GM21723 (cell line): ENCODE measurements around the gene DISC1.
"Not testable (repeated sequence)": the region's sequence is repeated elsewhere in the genome, so short reads cannot be mapped to it uniquely, and the experiment has no call there.

Experiments used
- ATAC-seq: cut with Tn5 transposase; IDR thresholded peaks from one replicate; pipeline ENCODE4 v1.9.1; 2021; ENCODE audit warnings: mild to moderate bottlenecking, moderate library complexity; ENCODE audit not compliant: unreplicated experiment

Gene DISC1

DNA sequence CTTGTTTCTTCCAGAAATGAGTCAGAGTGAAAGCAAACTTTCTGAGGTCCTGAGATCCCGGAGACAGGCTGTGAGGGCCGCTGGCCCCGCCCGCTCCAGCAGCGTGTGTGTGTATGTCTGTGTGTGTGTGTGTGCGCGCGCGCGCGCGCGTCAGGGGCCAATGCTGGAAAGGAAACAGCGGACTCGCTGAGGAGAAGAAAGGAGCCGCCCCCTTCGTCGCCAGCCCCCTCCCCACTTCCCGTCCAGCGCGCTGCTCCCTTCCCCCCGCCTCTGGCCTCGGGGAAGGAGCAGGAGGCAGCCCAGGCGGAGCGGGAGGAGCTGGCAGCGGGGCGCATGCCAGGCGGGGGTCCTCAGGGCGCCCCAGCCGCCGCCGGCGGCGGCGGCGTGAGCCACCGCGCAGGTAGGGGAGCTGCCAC lies at the start of gene DISC1:
Gene DISC1, plus strand, starts transcription at position 256 of the 416 bp plus-strand sequence. Its CDS starts 78 bp downstream, at position 334.
- peak; percentile 71 for ATAC-seq

DNA sequence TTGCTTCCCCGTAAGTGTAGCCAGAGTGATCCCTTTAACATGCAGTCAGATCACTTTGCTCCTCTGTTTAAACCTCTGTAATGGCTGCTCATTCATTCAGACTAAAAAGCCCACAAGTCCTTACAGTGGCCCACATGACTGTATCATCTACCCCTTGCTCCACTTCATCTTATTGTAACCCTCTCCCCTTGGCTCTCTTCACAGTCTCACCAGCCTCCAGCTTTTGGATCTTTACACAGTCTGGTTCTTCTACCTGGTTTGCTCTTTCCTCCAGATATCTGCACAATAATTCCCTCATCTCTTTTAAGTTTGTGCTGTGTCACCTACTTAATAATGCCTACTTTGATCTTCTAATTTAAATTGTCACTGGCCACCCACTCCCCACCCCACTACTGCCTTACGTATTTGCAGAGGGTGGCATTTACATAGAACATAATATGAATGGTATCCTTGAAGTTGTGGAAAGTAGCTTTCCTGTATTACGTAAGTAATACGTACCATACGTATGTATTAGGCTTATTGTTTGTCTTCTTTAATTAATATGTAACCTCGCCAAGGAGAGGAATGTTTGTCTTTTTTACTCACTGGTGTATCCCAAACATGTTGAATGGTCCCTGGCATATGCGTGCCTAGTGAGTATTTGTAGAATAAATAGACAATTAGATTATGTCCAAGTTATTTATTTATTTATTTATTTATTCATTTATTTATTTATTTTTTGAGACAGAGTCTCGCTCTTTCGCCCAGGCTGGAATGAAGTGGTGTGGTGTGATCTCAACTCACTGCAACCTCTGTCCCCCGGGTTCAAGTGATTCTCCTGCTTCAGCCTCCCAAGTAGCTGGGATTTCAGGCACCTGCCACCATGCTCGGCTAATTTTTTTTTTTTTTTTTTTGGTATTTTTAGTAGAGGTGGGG lies 49.5 kb upstream of the DISC1 start:
- ATAC-seq = no peak

DNA sequence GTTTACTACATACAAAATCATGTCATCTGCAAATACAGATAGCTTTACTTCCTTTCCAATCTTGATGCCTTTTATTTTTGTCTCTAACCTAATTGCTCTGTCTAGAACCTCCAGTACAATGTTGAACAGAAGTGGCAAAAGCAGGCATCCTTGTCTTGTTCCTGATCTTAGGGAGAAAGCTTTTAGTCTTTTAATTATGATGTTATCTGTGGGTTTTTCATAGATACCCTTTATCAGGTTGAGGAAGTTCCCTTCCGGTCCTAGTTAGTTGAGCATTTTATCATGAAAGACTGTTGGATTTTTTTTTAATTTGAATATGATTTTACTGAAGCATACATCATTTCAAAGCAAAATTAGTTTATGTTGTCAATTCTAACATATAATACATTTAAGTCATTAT lies 45.7 kb upstream of the DISC1 start:
- no peak for ATAC-seq

DNA sequence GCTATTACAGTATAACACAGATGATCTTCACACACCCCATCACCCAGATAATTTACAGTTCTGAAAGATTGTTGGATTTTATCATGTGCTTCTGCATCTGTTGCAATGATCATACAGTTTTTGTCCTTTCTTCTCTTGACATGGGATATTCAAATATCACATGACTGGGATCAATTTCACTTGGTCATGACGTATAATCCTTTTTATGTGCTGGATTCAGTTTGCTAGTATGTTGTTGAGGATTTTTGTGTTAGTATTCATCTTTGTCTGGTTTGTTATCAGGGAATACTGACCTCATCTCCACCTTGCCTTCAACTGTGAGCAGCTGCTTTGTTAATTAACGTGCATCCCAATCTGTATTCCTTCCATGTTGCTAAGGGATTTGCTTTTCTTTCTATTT lies 44.7 kb upstream of the DISC1 start:
- ATAC-seq = no peak

DNA sequence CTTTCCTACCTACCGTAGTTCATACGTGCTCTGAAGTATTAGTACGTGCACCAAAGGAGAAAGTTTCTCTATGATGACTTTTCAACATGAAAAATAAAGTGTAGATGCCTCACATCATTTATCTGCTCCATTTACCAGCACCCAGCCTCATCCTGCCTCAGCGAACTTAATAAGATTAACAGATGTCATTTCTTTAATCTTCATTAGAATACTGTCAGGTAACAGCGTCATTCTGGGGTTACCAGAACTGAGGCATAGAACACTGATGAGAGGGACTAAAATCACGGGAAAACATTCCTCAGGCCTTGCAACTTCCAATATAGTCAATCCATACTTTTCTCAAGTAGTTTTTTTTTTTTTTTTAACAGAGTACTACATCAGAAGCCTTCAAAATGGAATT lies 43.2 kb upstream of the DISC1 start:
- ATAC-seq = no peak

DNA sequence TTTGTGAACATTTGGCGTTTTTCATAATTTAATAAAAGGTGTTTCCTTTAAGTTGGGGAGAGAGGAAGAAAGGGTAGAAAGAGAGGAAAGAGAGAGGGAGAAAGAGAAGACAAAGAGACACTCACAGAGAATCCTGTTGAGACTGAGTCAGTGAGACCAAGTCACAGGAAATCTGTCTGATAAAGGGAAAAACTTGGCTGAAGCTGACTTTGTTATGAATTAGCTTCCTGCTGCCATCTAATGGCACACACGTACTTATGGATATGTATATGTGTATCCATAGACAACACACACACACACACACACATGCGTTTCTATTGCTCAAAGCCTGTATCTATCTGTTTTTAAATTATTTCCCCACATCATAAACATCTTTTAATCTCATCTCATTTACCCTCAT lies 42.5 kb upstream of the DISC1 start:
- no peak for ATAC-seq

DNA sequence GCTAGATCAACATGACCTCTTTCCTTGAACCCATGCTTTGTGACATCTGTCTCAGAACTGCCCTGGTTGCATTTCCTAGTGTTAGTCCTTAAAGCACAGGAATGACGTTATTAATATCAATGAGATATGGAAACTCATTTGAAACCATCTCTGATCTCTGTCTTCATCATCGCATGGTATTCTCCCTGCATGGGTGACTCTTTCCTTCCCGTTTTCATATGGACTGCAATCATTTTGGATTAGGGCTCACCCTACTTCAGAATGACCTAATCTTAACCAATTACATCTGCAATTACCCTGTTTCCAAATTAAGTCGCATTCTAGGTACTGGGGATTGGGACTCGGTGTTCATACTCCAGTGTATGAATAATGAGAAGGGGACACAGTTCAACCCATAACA lies 41.7 kb upstream of the DISC1 start:
- ATAC-seq = no peak

DNA sequence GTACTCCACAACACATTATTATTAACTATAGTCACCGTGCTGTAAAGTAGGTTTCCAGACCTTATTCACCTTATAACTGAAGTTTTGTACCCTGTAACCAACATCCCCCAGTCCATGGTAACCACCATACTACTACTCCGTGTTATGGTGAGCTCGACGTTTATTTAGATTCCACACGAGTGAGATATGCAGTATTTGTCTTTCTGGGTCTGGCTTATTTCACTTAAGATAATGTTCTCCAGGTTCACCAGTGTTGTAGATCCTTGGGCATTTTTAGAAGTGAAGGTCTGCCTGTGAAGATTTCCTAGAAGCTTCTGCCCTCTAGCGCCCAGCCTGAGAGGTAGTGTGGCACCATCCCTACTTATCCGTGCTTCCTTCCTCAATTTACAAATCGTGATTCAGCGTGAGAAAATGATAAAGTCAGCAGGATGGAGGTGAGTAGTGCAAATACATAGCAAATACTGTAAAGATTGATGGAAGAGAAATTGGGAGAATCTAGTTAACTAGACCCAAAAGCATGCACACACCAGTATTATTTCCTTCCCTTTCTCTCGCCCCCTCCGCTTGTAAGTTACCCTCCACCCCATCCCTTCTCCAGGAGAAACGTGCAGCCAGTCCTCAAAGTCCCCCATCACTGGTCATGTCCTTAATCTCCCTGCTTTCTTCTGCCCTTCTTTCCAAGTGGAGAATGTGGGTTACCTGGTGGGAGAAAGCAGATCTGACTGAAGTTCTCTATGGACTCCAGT lies 36.0 kb upstream of the DISC1 start:
- no peak for ATAC-seq

DNA sequence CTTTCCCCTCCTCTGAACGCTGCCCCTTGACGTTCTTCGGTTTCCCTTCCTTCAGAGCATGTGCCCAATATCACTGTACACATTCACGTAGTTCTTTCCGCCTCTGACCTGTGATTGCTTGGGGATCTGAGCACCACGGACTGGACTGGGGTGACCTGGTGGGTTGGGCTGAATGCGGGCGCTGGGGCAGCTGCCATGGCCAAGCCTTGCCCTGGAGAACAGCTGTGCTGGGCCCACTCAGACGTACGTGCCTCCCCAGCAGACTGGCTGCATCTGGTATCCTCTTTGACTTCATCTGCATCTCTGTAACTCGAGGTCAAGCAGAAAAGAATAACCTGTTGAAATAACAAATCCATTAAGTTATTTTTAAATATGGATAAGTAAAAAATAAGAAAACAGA lies 35.1 kb upstream of the DISC1 start:
- ATAC-seq = no peak

DNA sequence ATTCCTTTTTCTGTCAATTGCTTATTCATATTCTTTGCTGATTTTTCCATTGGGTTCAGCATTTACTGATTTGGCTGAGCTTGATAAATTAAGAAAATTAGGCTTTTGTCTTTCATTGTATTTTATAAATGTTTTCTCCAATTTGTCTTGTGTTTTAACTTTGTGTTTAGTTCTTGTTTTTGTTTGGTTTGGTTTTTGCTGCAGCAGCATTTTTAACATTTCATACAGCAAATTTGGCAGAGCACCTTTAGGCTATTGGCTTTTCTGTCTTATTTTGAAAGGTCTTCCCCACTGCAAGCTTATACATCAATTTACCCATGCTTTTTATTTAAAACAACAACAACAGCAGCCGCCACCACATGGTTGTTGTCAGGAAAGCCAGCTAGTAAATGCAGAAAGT lies 33.8 kb upstream of the DISC1 start:
- ATAC-seq = no peak

DNA sequence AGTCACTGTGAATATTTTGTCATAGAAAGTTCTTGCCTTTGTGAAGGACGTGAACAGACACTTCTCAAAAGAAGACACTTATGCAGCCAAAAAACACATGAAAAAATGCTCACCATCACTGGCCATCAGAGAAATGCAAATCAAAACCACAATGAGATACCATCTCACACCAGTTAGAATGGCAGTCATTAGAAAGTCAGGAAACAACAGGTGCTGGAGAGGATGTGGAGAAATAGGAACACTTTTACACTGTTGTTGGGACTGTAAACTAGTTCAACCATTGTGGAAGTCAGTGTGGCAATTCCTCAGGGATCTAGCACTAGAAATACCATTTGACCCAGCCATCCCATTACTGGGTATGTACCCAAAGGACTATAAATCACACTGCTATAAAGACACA lies 33.3 kb upstream of the DISC1 start:
- not testable (repeated sequence) for ATAC-seq

DNA sequence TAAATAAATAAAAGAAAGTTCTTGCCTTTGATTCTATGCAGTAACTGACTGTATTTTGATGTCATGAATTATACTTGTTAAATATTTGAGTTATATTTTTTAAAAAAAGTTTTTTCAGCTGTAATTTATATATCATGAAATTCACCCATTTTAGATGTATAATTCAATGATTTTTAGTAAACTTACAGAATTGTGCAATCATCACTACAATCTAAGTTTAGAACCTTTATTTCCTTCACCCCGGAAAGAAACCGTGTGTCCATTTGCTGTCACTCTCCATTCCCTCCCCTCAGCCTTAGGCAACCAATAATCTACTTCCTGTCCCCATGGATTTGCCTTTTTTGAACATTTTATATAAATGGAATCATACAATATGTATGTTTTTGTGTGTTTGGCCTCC lies 32.5 kb upstream of the DISC1 start:
- no peak for ATAC-seq

DNA sequence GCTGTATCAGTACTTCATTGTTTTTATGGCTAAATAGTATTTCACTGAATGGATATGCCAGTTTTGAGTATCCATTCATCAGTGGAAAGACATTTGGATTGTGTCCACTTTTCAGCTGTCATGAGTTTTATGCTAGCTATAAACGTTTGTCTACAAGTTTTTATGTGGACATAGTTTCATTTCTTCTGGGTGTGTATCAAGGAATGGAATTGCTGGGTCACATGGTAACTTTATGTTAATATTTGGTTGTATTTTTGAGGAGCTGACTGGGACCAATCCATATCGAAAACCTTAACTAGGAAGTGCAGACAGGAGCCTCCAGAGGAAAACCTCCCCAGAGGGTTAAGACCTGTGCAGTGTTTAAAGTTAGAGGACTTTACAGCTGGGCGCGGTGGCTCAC lies 31.8 kb upstream of the DISC1 start:
- ATAC-seq = no peak

DNA sequence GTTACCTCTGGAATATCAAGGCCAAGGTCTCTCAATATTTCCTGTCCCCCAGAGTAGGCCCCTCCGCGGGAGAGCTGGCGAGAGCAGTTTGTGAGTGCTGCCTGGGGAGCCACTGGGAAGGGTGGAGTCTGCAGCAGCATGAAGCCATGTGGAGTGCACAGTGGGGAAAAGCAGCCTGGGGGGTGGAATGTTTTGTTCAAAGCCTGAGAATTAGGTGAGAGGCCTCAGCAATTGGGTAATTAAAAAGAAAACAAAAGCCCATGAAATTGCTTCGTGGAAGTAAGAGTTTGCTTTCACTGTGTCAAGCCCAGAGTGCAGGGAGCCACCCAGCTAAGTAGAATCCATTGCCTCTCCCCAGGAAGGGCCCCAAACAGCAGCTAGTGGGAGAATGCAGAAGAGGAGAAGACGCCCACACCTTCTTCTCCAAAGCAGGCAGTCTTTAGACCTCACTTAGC lies 30.2 kb upstream of the DISC1 start:
- no peak for ATAC-seq

DNA sequence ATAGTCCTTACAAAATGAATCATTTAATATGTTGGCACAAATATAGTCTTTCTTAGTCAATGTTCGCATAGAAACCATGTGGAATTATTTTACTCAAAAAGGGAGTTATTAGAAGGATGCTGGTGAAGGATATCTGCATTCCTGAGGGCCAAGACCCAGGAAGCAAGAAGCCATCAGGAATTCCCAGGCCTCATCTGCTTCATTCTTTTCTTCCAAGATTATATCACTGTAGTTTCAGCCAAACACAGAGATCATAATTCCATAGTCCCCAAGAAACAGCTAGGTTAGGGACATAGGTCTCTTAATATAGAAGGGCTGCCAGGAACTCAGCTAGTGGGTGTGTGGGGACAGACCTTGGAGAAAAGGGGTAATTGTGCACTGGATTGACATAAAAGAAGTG lies 28.6 kb upstream of the DISC1 start:
- ATAC-seq = no peak

DNA sequence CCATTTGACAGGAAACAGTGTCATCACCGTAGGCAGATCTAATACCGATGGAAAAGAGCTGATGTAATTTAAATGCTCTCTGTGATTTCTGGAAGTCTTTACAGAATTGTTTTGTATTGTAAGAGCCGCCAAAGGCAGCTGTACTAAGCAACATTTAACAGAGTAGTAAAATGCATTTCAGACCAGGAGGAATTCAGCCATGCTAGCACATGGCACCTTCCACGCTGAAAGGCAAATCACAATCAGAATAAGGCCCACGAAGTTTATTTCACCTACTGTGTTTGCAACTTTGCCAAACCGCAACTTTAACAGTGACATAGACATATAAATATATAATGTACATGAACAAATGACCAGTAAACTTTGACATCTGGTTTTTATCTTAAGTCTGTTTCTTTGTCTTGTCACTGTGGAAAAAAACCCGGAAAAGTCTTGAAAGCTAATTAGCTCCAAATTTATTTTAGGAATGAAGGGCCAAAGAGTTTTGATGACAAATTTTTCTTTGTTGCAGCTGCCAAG lies 26.1 kb upstream of the DISC1 start:
- ATAC-seq = no peak

DNA sequence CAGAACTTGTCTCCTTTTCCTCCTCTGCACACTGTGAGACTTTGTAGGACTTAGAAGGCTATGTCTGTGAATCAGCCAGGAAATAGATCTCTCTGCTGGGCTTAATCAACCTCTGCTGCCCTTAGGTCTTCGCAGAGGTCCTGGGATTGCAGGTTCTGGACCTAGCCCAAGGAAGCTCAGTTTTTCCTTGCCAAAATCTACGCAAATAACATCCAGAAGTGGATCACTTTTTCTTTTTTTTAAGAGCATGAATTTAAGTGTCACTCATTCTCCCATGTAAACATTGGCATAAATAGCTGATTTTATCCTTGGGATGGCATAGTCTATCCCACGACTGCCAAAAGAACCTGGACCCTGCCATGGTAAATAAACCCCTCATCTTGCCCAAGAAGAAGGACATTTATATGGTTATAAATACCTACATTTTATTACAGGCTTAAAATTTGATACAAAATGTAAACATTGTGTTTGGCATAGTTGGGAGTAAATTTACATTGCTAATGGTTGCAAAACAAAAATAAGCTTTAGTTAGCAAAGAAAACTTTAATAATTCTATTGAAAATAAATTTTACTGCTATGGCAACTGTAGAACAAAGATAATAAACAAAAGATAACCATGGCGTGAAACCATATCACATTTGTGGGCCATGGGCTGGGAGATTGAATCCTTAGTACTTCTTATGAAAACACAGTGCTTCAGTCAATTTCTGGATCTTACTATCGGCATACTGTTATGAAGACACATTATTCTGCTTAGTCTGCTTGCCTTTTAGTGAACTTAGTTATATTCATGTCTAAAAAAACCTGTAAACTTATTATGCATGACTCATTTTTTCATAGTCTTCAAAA lies 24.5 kb upstream of the DISC1 start:
- no peak for ATAC-seq

DNA sequence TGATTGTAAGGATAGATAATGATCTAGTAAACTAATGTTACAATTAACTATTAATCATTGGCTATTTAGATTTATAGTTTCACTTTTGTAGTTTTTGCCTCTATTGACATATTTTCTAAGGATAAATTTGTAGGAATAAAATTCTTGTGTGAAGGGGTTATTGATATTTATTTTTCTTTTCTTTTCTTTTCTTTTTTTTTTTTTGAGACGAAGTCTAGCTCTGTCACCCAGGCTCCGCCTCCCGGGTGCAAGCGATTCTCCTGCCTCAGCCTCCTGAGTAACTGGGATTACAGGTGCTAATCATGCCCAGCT lies 24.0 kb upstream of the DISC1 start:
- no peak for ATAC-seq

DNA sequence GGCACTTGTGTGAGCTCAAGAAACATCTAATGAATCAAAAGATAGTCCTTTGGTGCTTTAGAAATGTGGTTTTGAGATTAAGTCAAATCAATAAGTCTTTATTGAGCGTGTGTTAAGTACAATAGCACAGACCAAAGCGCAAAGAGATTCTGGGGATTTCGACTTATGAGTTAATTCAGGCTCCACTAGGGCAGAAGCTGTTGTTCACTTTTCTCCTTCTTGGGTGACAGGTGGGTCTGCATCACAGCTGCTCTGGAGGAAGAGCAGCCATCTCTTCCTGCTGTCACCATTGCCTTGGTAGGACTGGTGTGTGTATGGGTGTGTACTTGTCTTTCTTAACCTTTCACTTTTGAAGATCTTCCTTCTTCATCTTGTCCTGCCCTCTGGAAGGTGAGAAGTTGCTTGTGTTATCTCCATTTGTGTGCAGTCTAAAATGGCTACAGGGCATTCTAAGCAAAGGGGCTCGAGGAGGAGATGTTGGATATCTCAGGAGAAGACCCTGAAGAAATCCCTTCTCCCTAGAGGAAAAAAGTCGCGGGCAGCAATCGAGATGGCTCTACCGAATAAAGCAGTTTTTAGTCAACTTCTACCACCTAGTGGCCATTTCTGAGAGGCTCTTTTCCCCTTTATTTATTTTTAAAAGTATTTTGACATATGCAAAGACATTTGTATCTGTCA lies 22.9 kb upstream of the DISC1 start:
- peak; percentile 66 for ATAC-seq

DNA sequence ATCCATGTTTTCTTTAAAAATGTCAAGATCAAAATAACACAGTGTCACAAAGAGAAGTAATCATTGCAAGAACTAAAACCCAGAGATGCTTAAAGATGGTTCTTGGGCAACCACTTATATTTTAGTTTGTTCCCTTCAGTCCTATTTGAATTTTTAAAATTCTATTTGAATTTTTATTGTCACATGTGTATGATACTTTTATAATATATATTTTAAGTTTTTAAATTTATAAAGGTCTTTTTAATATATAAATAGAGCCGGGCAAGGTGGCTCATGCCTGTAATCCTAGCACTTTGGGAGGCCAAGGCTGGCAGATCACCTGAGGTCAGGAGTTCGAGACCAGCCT lies 22.3 kb upstream of the DISC1 start:
- no peak for ATAC-seq
